ENCODE measurements around the gene MAMDC4.
A peak's percentile ranks its signal among the peaks of the same experiment; 100 is the strongest.
"Not testable (repeated sequence)": the region's sequence is repeated elsewhere in the genome, so short reads cannot be mapped to it uniquely, and the experiment has no call there.

Gene MAMDC4

GRCh38 chr9:136839229-136840139, 12.7 kb upstream of the MAMDC4 start:
- no peak for DNase-seq

GRCh38 chr9:136840140-136840876, 11.8 kb upstream of the MAMDC4 start:
- DNase-seq, result no peak

- DNase-seq, result peak in 1 of 2 experiments; percentile 47
These were observed 11.1 kb upstream of the MAMDC4 start for GRCh38 chr9:136840877-136841645.

GRCh38 chr9:136841646-136842379, 10.3 kb upstream of the MAMDC4 start:
- DNase-seq, result not testable (repeated sequence)

- DNase-seq, result peak; percentile 33 to 67
These were observed 9.7 kb upstream of the MAMDC4 start, which contains the start of gene AJM1 for GRCh38 chr9:136842380-136842948. Gene AJM1 (plus strand): TSS chr9:136842478. CDS start chr9:136844415, 1,937 bp downstream.

GRCh38 chr9:136843159-136843800, 8.9 kb upstream of the MAMDC4 start:
- DNase-seq, result not testable (repeated sequence)

GRCh38 chr9:136843801-136844740, 8.1 kb upstream of the MAMDC4 start:
- DNase-seq, result not testable (repeated sequence)

GRCh38 chr9:136844761-136845464, 7.2 kb upstream of the MAMDC4 start:
- DNase-seq, result no peak

- DNase-seq, result no peak
These were observed 6.5 kb upstream of the MAMDC4 start for GRCh38 chr9:136845465-136846260.

- no peak for DNase-seq
These were observed 5.6 kb upstream of the MAMDC4 start for GRCh38 chr9:136846376-136847087.

GRCh38 chr9:136847088-136847825, 4.9 kb upstream of the MAMDC4 start:
- DNase-seq, result peak; percentile 26 to 63

- peak; percentile 64 to 86 for DNase-seq
These were observed 4.2 kb upstream of the MAMDC4 start for GRCh38 chr9:136847826-136848392.

- DNase-seq, result no peak
These were observed 3.6 kb upstream of the MAMDC4 start for GRCh38 chr9:136848393-136849037.

GRCh38 chr9:136849038-136849959, 2.8 kb upstream of the MAMDC4 start, which contains the start of gene PHPT1:
Gene PHPT1 (plus strand): TSS chr9:136849409. CDS start chr9:136849431, 22 bp downstream.
- DNase-seq, result peak; percentile 99

Data from SW 1271 (cell line).